ENCODE data around the gene ARHGEF2.

DNA sequence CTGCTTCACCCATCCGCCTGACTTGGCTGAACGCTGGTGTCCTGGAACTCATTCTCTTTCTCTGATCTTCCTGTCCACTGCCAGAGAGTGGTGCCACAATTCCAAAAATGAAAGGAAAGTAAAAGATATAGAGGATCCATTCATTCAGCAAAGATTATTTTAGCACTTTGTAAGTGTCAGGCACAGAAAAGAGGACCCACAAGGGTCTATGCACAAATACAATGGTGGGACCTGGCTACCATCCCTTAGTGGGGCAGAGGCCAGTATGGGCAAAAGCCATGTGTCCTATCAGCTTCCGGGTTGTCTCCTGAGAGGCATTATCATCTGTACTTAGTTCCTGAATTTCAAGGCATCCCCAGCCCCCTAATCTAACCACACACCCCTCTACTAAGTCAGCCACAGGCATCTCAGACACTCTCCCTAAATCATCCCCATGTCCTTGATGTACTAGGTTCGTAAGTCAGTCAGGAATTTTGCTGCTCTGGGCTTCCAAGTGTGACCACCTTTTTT lies 23.4 kb upstream of the ARHGEF2 start:
- TF ChIP-seq, protein P1, sequence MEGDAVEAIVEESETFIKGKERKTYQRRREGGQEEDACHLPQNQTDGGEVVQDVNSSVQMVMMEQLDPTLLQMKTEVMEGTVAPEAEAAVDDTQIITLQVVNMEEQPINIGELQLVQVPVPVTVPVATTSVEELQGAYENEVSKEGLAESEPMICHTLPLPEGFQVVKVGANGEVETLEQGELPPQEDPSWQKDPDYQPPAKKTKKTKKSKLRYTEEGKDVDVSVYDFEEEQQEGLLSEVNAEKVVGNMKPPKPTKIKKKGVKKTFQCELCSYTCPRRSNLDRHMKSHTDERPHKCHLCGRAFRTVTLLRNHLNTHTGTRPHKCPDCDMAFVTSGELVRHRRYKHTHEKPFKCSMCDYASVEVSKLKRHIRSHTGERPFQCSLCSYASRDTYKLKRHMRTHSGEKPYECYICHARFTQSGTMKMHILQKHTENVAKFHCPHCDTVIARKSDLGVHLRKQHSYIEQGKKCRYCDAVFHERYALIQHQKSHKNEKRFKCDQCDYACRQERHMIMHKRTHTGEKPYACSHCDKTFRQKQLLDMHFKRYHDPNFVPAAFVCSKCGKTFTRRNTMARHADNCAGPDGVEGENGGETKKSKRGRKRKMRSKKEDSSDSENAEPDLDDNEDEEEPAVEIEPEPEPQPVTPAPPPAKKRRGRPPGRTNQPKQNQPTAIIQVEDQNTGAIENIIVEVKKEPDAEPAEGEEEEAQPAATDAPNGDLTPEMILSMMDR (conservative IDR thresholded peaks at IDR 0.05 in 1 of 2, IDR thresholded peaks at IDR 0.05 in 1 of 2; ENCODE audit: low read depth in 1 of 2, low read length in 2 of 2): no peak
- TF ChIP-seq EZH2 (IDR thresholded peaks at IDR 0.05; ENCODE audit: low read length, missing control alignments): no peak

Measured in fibroblast of lung (primary cell).